ENCODE results near the gene PRSS2.

The PRSS2 gene

GRCh38 chr7:142788303-142789289, 17.8 kb downstream of the PRSS2 start:
- DNase-seq: peak; percentile 71

GRCh38 chr7:142789441-142789840, 18.7 kb downstream of the PRSS2 start:
- peak; percentile 70 for DNase-seq

- peak; percentile 80 for DNase-seq
Measured at GRCh38 chr7:142790056-142790455, 19.3 kb downstream of the PRSS2 start.

- DNase-seq: no peak
Measured at GRCh38 chr7:142790555-142790954, 19.8 kb downstream of the PRSS2 start.

- DNase-seq: peak; percentile 72
Measured at GRCh38 chr7:142791502-142791901, 20.7 kb downstream of the PRSS2 start.

- DNase-seq: no peak
Measured at GRCh38 chr7:142792129-142792528, 21.4 kb downstream of the PRSS2 start.

- DNase-seq: no peak
Measured at GRCh38 chr7:142792593-142792992, 21.8 kb downstream of the PRSS2 start.

- DNase-seq: no peak
Measured at GRCh38 chr7:142793156-142793555, 22.4 kb downstream of the PRSS2 start.

- peak; percentile 80 for DNase-seq
Measured at GRCh38 chr7:142795339-142795863, 24.6 kb downstream of the PRSS2 start.

- DNase-seq: no peak
Measured at GRCh38 chr7:142796001-142796500, 25.3 kb downstream of the PRSS2 start.

- peak; percentile 77 for DNase-seq
Measured at GRCh38 chr7:142796501-142797390, 26.0 kb downstream of the PRSS2 start.

GRCh38 chr7:142797391-142798377, 26.9 kb downstream of the PRSS2 start:
- peak; percentile 87 for DNase-seq

- peak; percentile 80 for DNase-seq
Measured at GRCh38 chr7:142798451-142799436, 28.0 kb downstream of the PRSS2 start.

- no peak for DNase-seq
Measured at GRCh38 chr7:142799437-142799835, 28.7 kb downstream of the PRSS2 start.

- no peak for DNase-seq
Measured at GRCh38 chr7:142800088-142800487, 29.3 kb downstream of the PRSS2 start.

GRCh38 chr7:142800699-142801260, 30.0 kb downstream of the PRSS2 start:
- peak; percentile 78 for DNase-seq

- DNase-seq: no peak
Measured at GRCh38 chr7:142801601-142802295, 31.0 kb downstream of the PRSS2 start.

- DNase-seq: no peak
Measured at GRCh38 chr7:142802301-142802700, 31.5 kb downstream of the PRSS2 start.

- no peak for DNase-seq
Measured at GRCh38 chr7:142803901-142804300, 33.1 kb downstream of the PRSS2 start.

All from activated CD8-positive, alpha-beta memory T cell treated with anti-CD3 and anti-CD28 coated beads for 24 hours (primary cell).